Activated CD4-positive, alpha-beta T cell treated with anti-CD3 and anti-CD28 coated beads for 36 hours (primary cell): Measurements from ENCODE around the gene COTL1. TPM values are rescaled to one million over a fixed set of nuclear protein-coding genes. Genes with fewer than 3 reads are reported as not detected.

Experiments
- ATAC-seq: fragments of 200-7000 bp; cut with Tn5 transposase; one replicate; pipeline ENCODE4 v1.10.0; 2021; ENCODE audit warnings: mild to moderate bottlenecking, moderate library complexity
- CTCF ChIA-PET: fragments of 350-600 bp; sonication (Branson Sonifier 250); formaldehyde crosslinking; loops from one replicate; lab custom pipeline; 2021; ENCODE audit warnings: antibody characterized with exemption; lab: Charles Lee
- POLR2A ChIA-PET: fragments of 350-600 bp; sonication (Branson Sonifier 250); formaldehyde crosslinking; loops from one replicate; lab custom pipeline; 2021; ENCODE audit warnings: antibody characterized with exemption, inconsistent platforms; lab: Charles Lee
- DNase-seq: peaks from one replicate; pipeline ENCODE4 v3.0.0-alpha.2; 2020
- H3K27ac Mint-ChIP-seq: one replicate; pipeline ENCODE4 v1.8.0; 2021; ENCODE audit warnings: mixed read lengths
- H3K27me3 Mint-ChIP-seq: one replicate; pipeline ENCODE4 v1.8.0; 2021; ENCODE audit warnings: mixed read lengths
- H3K36me3 Mint-ChIP-seq: one replicate; pipeline ENCODE4 v1.8.0; 2021; ENCODE audit warnings: low read depth, mixed read lengths
- H3K4me1 Mint-ChIP-seq: one replicate; pipeline ENCODE4 v1.8.0; 2021; ENCODE audit warnings: mixed read lengths
- H3K4me3 Mint-ChIP-seq: one replicate; pipeline ENCODE4 v1.8.0; 2021; ENCODE audit warnings: mild to moderate bottlenecking, moderate library complexity, mixed read lengths
- H3K9me3 Mint-ChIP-seq: one replicate; pipeline ENCODE4 v1.8.0; 2021; ENCODE audit warnings: low read depth, mixed read lengths
- intact Hi-C, 2 experiments: fragments of 100-400 bp; cut with DNase I in 1 of 2; cut with micrococcal nuclease in 1 of 2; formaldehyde crosslinking; loops; one replicate each; pipeline versions ENCODE4 v1.14.2 to v1.15.1; 2022 to 2024; cut with DNase I, micrococcal nuclease
- total RNA-seq, 2 experiments: library from RNA; stranded (reverse); gene quantifications; one replicate each; pipeline ENCODE4 v1.2.3, GENCODE V29; 2021

COTL1 gene
- total RNA-seq, 2 experiments from 2014 or later, result 353 to 384 TPM

GRCh38 chr16:84596801-84597527, 20.9 kb downstream of the COTL1 start:
- ATAC-seq (no peak), DNase-seq (no peak)
- POLR2A ChIA-PET, result no interaction called here
- intact Hi-C loops, result no loop called here
- H3K4me1 Mint-ChIP-seq, result peaks cover 93% of the 10 kb centered on the region
- H3K9me3 Mint-ChIP-seq, result no peaks in the 10 kb centered on the region
- no peaks in the 10 kb centered on the region for H3K27me3 Mint-ChIP-seq
- H3K4me3 Mint-ChIP-seq, result peak overlapping the region; percentile 50
- H3K36me3 Mint-ChIP-seq, result peaks cover 38% of the 10 kb centered on the region
- peak overlapping the region; percentile 97 for H3K27ac Mint-ChIP-seq
- CTCF ChIA-PET, result interaction anchor here (0.7 to 8.3 kb wide), 4 partner anchors 9 to 22 kb away, joined by 3 to 87 read pairs (median 4); partner anchors contain the start of gene COTL1

GRCh38 chr16:84596161-84596560, 21.7 kb downstream of the COTL1 start:
- CTCF ChIA-PET, result interaction anchor here (0.6 to 8.3 kb wide), 2 partner anchors 22 to 49 kb away, joined by 3 to 87 read pairs; partner anchors contain the start of gene COTL1
- ATAC-seq (no peak), DNase-seq (no peak)
- POLR2A ChIA-PET, result no interaction called here
- intact Hi-C loops, result no loop called here
- Mint-ChIP-seq H3K36me3 (peaks cover 41% of the 10 kb centered on the region), H3K27me3 (no peaks in the 10 kb centered on the region), H3K4me3 (no peak overlapping the region), H3K4me1 (peaks cover 85% of the 10 kb centered on the region), H3K27ac (peak overlapping the region; percentile 97), H3K9me3 (no peaks in the 10 kb centered on the region)

- Mint-ChIP-seq H3K9me3 (no peaks in the 10 kb centered on the region), H3K4me1 (peaks cover 75% of the 10 kb centered on the region), H3K27me3 (no peaks in the 10 kb centered on the region), H3K4me3 (peak overlapping the region; percentile 67), H3K36me3 (peaks cover 45% of the 10 kb centered on the region), H3K27ac (peak overlapping the region; percentile 81)
- POLR2A ChIA-PET, result no interaction called here
- DNase-seq, result peak; percentile 23
- CTCF ChIA-PET, result interaction anchor here (0.6 to 1.5 kb wide), 3 partner anchors 85 to 130 kb away, joined by 3 read pairs; no protein-coding TSS in a partner anchor
- no peak for ATAC-seq
- intact Hi-C loops, result no loop called here
These were observed 22.8 kb downstream of the COTL1 start for GRCh38 chr16:84595052-84595481.

GRCh38 chr16:84594725-84595038, 23.2 kb downstream of the COTL1 start:
- H3K36me3 Mint-ChIP-seq, result peaks cover 46% of the 10 kb centered on the region
- POLR2A ChIA-PET, result no interaction called here
- H3K4me3 Mint-ChIP-seq, result peak overlapping the region; percentile 67
- no peak for DNase-seq
- intact Hi-C loops, result loop anchor here in 1 of 2 experiments (1.0 kb wide), 1 partner anchor 24 kb away; the partner anchor contains the start of gene COTL1
- no peaks in the 10 kb centered on the region for H3K9me3 Mint-ChIP-seq
- no peaks in the 10 kb centered on the region for H3K27me3 Mint-ChIP-seq
- H3K4me1 Mint-ChIP-seq, result peaks cover 71% of the 10 kb centered on the region
- CTCF ChIA-PET, result interaction anchor here (0.6 to 1.5 kb wide), 5 partner anchors 84 to 131 kb away, joined by 3 to 4 read pairs (median 3); no protein-coding TSS in a partner anchor
- ATAC-seq, result peak; percentile 0
- H3K27ac Mint-ChIP-seq, result peak overlapping the region; percentile 81

GRCh38 chr16:84593825-84594724, 23.8 kb downstream of the COTL1 start:
- H3K27ac Mint-ChIP-seq, result peak overlapping the region; percentile 81
- peak; percentile 80 for ATAC-seq
- ChIA-PET POLR2A (no interaction called here), CTCF (interaction anchor here (0.9 to 1.5 kb wide), 4 partner anchors 84 to 131 kb away, joined by 3 to 4 read pairs (median 4); no protein-coding TSS in a partner anchor)
- no peaks in the 10 kb centered on the region for H3K27me3 Mint-ChIP-seq
- DNase-seq, result peak; percentile 85
- H3K36me3 Mint-ChIP-seq, result peaks cover 50% of the 10 kb centered on the region
- intact Hi-C loops, result loop anchor here in 1 of 2 experiments (1.0 kb wide), 1 partner anchor 24 kb away; the partner anchor contains the start of gene COTL1
- H3K9me3 Mint-ChIP-seq, result no peaks in the 10 kb centered on the region
- H3K4me3 Mint-ChIP-seq, result peak overlapping the region; percentile 67
- peaks cover 65% of the 10 kb centered on the region for H3K4me1 Mint-ChIP-seq

GRCh38 chr16:84592718-84593117, 25.2 kb downstream of the COTL1 start:
- H3K4me1 Mint-ChIP-seq, result peaks cover 52% of the 10 kb centered on the region
- H3K27me3 Mint-ChIP-seq, result no peaks in the 10 kb centered on the region
- no peak overlapping the region for H3K4me3 Mint-ChIP-seq
- peak overlapping the region; percentile 84 for H3K27ac Mint-ChIP-seq
- H3K9me3 Mint-ChIP-seq, result no peaks in the 10 kb centered on the region
- POLR2A ChIA-PET, result no interaction called here
- intact Hi-C loops, result no loop called here
- CTCF ChIA-PET, result interaction anchor here (0.7 kb wide), 1 partner anchor 24 kb away, joined by 3 read pairs; no protein-coding TSS in a partner anchor
- ATAC-seq (no peak), DNase-seq (no peak)
- peaks cover 55% of the 10 kb centered on the region for H3K36me3 Mint-ChIP-seq

- intact Hi-C loops, result no loop called here
- Mint-ChIP-seq H3K9me3 (no peaks in the 10 kb centered on the region), H3K27ac (no peak overlapping the region), H3K4me3 (no peak overlapping the region), H3K4me1 (peaks cover 41% of the 10 kb centered on the region), H3K36me3 (peaks cover 50% of the 10 kb centered on the region), H3K27me3 (no peaks in the 10 kb centered on the region)
- ATAC-seq (no peak), DNase-seq (no peak)
- POLR2A ChIA-PET, result no interaction called here
- CTCF ChIA-PET, result no interaction called here
These were observed 27.7 kb downstream of the COTL1 start for GRCh38 chr16:84589975-84590719.

GRCh38 chr16:84588991-84589390, 28.9 kb downstream of the COTL1 start:
- Mint-ChIP-seq H3K4me1 (peaks cover 31% of the 10 kb centered on the region), H3K4me3 (no peak overlapping the region), H3K36me3 (peaks cover 48% of the 10 kb centered on the region), H3K27ac (no peak overlapping the region), H3K9me3 (no peaks in the 10 kb centered on the region), H3K27me3 (no peaks in the 10 kb centered on the region)
- intact Hi-C loops, result no loop called here
- ATAC-seq (no peak), DNase-seq (no peak)
- ChIA-PET POLR2A (interaction anchor here (1.1 kb wide), 1 partner anchor 11 kb away, joined by 3 read pairs; no protein-coding TSS in a partner anchor), CTCF (interaction anchor here (1.0 kb wide), 1 partner anchor 11 kb away, joined by 4 read pairs; no protein-coding TSS in a partner anchor)

- CTCF ChIA-PET, result interaction anchor here (0.8 to 1.6 kb wide), 4 partner anchors 12 to 75 kb away, joined by 3 to 5 read pairs (median 4); no protein-coding TSS in a partner anchor
- H3K9me3 Mint-ChIP-seq, result no peaks in the 10 kb centered on the region
- H3K27ac Mint-ChIP-seq, result no peak overlapping the region
- DNase-seq (no peak), ATAC-seq (no peak)
- H3K4me1 Mint-ChIP-seq, result peaks cover 18% of the 10 kb centered on the region
- no peaks in the 10 kb centered on the region for H3K27me3 Mint-ChIP-seq
- no peak overlapping the region for H3K4me3 Mint-ChIP-seq
- peaks cover 32% of the 10 kb centered on the region for H3K36me3 Mint-ChIP-seq
- intact Hi-C loops, result no loop called here
- POLR2A ChIA-PET, result interaction anchor here (0.7 kb wide), 1 partner anchor 59 kb away, joined by 3 read pairs; no protein-coding TSS in a partner anchor
These were observed 32.0 kb downstream of the COTL1 start for GRCh38 chr16:84585886-84586285.

- ATAC-seq (no peak), DNase-seq (no peak)
- no peaks in the 10 kb centered on the region for H3K9me3 Mint-ChIP-seq
- H3K27ac Mint-ChIP-seq, result peak overlapping the region; percentile 42
- POLR2A ChIA-PET, result no interaction called here
- intact Hi-C loops, result no loop called here
- CTCF ChIA-PET, result interaction anchor here (0.8 to 1.6 kb wide), 4 partner anchors 13 to 75 kb away, joined by 3 to 5 read pairs (median 4); no protein-coding TSS in a partner anchor
- H3K36me3 Mint-ChIP-seq, result peaks cover 29% of the 10 kb centered on the region
- H3K4me3 Mint-ChIP-seq, result no peak overlapping the region
- peaks cover 20% of the 10 kb centered on the region for H3K4me1 Mint-ChIP-seq
- no peaks in the 10 kb centered on the region for H3K27me3 Mint-ChIP-seq
These were observed 32.4 kb downstream of the COTL1 start for GRCh38 chr16:84585467-84585866.
